Measurements from ENCODE around the gene LHX8.

GRCh38 chr1:75165264-75165663 is 31.1 kb downstream of the LHX8 start:
- TF ChIP-seq ATF2 (CRISPR knock-in tag; IDR thresholded peaks at IDR 0.05) (no peak), POLR2A (IDR thresholded peaks at IDR 0.05; ENCODE audit: insufficient read depth in 1 of 2, low read depth in 2 of 2, low read length in 2 of 2) (no peak)

All from HepG2 (cell line).